Thyroid gland (tissue), 4 donors: ENCODE measurements around the gene EEFSEC. TPM values are rescaled to one million over a fixed set of nuclear protein-coding genes. Genes with fewer than 3 reads are reported as not detected.

Experiments used
- DNase-seq, 2 donors: peaks; one replicate each; pipeline ENCODE4 v3.0.0-alpha.2; 2019
- H3K27ac ChIP-seq, 3 donors: fragments of 200-600 bp; sonication (generic); 1 replicate in 2 of 3; 2 replicates in 1 of 3; pipeline ENCODE4 v1.5.1; 2016 to 2019; ENCODE audit warnings: mild to moderate bottlenecking in 1 of 3, moderate library complexity in 1 of 3
- H3K27me3 ChIP-seq: fragments of 200-600 bp; sonication (generic); one replicate; pipeline ENCODE4 v1.5.1; 2019
- H3K36me3 ChIP-seq, 2 donors: fragments of 200-600 bp; sonication (generic); one replicate each; pipeline ENCODE4 v1.5.1; 2016 to 2019
- H3K4me1 ChIP-seq, 2 donors: fragments of 200-600 bp; sonication (generic); one replicate each; pipeline ENCODE4 v1.5.1; 2017 to 2019
- H3K4me3 ChIP-seq, 3 donors: fragments of 200-600 bp; sonication (generic); replicated peaks in 1 of 3; 1 replicate in 2 of 3; 2 replicates in 1 of 3; pipeline ENCODE4 v1.5.1; 2016; ENCODE audit warnings: mild to moderate bottlenecking in 1 of 3
- H3K9me3 ChIP-seq: fragments of 200-600 bp; sonication (generic); one replicate; pipeline ENCODE4 v1.5.1; 2017
- CTCF ChIP-seq, 6 experiments: fragments of 200-600 bp in 3 of 6; fragments of 450-650 bp in 3 of 6; sonication (generic) in 3 of 6; IDR thresholded peaks; one replicate each; pipeline ENCODE4 v1.5.1; 2016 to 2019; ENCODE audit warnings: antibody characterized with exemption in 6 of 6, mild to moderate bottlenecking in 2 of 6, inconsistent platforms in 1 of 6, moderate library complexity in 1 of 6
- POLR2A ChIP-seq, 2 donors: fragments of 450-650 bp; IDR thresholded peaks; one replicate each; pipeline ENCODE4 v1.6.1; 2017; ENCODE audit warnings: antibody characterized with exemption in 2 of 2, mild to moderate bottlenecking in 2 of 2, moderate library complexity in 1 of 2
- WGBS, 2 donors: methylation state at CpG; one replicate each; pipeline ENCODE4 v1.1.5; 2017; 5-methylcytosine and 5-hydroxymethylcytosine counted together
- intact Hi-C: fragments of 100-400 bp; cut with DNase I; formaldehyde crosslinking; loops from one replicate; pipeline ENCODE4 v1.15.1; 2023
- total RNA-seq, 4 donors: library from RNA; depleted of rRNA; stranded (reverse); fragments of >200 nt; gene quantifications; one replicate each; pipeline ENCODE4 v1.2.3, GENCODE V29; 2016

The EEFSEC gene
- total RNA-seq, 4 donors from 2014 or later, result 13.3 to 26.6 (median 21.7) TPM

DNA sequence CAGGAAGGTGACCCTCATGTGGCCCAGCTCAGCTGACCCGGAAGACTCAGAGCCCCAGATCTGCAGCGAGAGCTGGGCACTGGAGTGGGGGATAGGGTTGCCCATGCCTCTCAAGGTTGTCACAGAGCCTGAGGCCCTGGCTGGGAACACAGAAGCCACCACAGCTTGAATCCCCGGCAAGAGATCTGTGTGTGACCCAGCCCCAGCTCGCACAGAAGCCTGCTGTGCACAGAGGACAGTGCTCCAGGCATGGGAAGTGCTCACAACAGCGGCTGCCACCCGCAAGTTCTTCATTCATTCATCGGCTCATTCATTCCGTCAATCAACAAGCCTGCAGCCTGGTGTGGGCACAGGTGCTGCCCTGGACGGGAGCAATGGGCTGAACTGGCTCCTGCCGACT, 277.0 kb downstream of the EEFSEC start:
- H3K4me3 ChIP-seq, result no peak overlapping the region
- WGBS, 2 donors, result 82 to 85% methylated on average over 7 to 10 of the region's 10 CpGs
- intact Hi-C loops, result no loop called here
- H3K27me3 ChIP-seq, result no peaks in the 10 kb centered on the region
- TF ChIP-seq POLR2A (IDR thresholded peaks at IDR 0.05), result no peak
- TF ChIP-seq CTCF (IDR thresholded peaks at IDR 0.05), result no peak
- H3K4me1 ChIP-seq, result peaks cover 8 to 18% of the 10 kb centered on the region in 2 donors
- H3K9me3 ChIP-seq, result no peaks in the 10 kb centered on the region
- no peaks in the 10 kb centered on the region for H3K36me3 ChIP-seq
- no peak overlapping the region for H3K27ac ChIP-seq
- no peak for DNase-seq

DNA sequence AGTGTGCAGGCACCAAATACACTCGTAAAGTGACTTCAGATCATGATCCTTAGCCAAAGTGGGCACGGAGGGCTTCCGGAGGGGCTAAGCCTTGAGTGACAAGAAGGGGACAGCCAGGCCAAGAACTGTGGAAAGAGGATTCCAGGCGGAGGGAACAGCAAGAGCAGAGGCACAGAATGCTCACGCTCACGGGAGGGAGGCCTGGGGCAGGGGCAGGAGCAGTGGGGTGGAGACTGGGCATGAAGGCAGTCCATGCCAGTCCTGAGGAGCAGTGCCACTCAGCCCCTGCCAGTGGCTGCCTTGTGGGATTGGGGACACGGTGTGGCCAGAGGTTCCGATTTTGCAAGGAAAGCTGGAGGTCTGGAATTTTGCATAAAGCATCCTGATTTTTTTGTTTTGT, 277.4 kb downstream of the EEFSEC start:
- 87 to 89% methylated on average over 8 of the region's 8 CpGs for WGBS, 2 donors
- H3K27me3 ChIP-seq, result no peaks in the 10 kb centered on the region

GRCh38 chr3:128431803-128432300, 278.6 kb downstream of the EEFSEC start:
- 66 to 68% methylated on average over 13 of the region's 13 CpGs for WGBS, 2 donors
- H3K4me3 ChIP-seq, result no peak overlapping the region

More for the DNA sequence above, 277.4 kb downstream of the EEFSEC start:
- no peaks in the 10 kb centered on the region for H3K9me3 ChIP-seq
- no peak for DNase-seq
- H3K4me3 ChIP-seq, result no peak overlapping the region
- H3K27ac ChIP-seq, result no peak overlapping the region
- peaks cover 8 to 18% of the 10 kb centered on the region in 2 donors for H3K4me1 ChIP-seq
- H3K36me3 ChIP-seq, result no peaks in the 10 kb centered on the region
- intact Hi-C loops, result no loop called here
- TF ChIP-seq CTCF (IDR thresholded peaks at IDR 0.05) (no peak), POLR2A (IDR thresholded peaks at IDR 0.05) (no peak)

DNA sequence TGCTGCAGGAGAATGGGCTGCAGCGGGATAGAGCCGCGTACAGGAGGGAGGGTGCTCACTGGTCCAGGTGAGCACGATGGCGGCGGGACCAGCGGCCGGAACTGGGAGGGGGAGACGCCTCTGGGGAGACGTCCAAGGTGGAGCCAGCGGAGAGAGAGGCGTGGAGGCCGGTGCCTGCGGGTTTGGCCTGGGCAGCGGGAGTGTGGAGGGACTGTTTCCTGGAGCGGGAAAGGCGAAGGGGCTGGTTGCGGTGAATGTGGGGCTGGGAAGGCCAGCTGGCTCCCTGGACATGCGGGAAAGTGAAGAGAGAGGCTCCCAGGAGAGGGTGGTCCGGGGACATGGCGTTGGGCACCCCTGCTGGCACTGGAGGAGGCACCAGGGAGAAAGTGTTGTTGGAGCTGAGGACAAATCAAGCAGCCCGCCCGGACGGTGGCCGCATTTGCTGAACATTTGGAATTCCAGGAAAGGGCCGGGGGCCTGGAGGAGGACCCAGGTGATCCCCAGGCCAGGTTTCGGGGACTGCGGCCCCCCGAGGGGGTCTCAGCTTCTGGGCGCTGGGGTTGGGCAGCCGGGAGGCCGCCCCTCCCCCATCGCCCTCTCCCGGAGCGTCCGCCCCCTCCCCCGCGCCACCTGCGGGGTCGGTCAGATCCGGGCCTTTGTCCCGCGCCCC, 279.2 kb downstream of the EEFSEC start:
- intact Hi-C loops, result no loop called here
- Histone ChIP-seq H3K4me1 (peaks cover 4 to 11% of the 10 kb centered on the region in 2 donors), H3K4me3 (peak overlapping the region in 1 of 3 donors; percentile 13), H3K9me3 (no peaks in the 10 kb centered on the region), H3K27me3 (no peaks in the 10 kb centered on the region), H3K36me3 (no peaks in the 10 kb centered on the region), H3K27ac (no peak overlapping the region)
- no peak for TF ChIP-seq CTCF (IDR thresholded peaks at IDR 0.05)
- TF ChIP-seq POLR2A (IDR thresholded peaks at IDR 0.05), result no peak
- WGBS, 2 donors, result 9 to 15% methylated on average over 26 to 35 of the region's 43 CpGs
- DNase-seq, result peak; percentile 21 to 22

More at GRCh38 chr3:128431803-128432300, 278.6 kb downstream of the EEFSEC start:
- Histone ChIP-seq H3K27ac (no peak overlapping the region), H3K9me3 (no peaks in the 10 kb centered on the region), H3K36me3 (no peaks in the 10 kb centered on the region), H3K4me1 (peaks cover 4 to 11% of the 10 kb centered on the region in 2 donors), H3K27me3 (no peaks in the 10 kb centered on the region)
- TF ChIP-seq CTCF (IDR thresholded peaks at IDR 0.05) (no peak), POLR2A (IDR thresholded peaks at IDR 0.05) (no peak)
- intact Hi-C loops, result no loop called here
- no peak for DNase-seq
